Measurements from ENCODE around the gene ZMYND12.

Gene ZMYND12

DNA sequence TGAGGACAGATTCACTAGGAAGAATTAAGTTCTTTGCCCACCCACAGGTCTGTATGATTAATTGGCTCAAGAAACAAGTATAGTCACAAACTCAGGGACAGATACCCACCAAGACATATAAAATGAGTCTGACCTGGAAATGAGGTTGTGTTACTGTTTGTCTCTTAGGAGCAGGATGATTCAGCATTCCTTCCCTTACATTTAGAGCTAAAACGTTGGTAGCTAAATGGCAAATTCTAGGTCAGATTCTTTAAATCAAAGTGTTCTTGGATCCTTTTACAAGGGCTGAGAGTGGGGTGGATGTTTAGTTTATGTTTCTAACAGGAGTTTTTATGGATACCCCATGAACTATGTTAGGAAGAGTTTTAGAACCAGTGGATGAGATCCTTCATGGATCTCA lies 70.5 kb downstream of the ZMYND12 start:
- no peak for DNase-seq

DNA sequence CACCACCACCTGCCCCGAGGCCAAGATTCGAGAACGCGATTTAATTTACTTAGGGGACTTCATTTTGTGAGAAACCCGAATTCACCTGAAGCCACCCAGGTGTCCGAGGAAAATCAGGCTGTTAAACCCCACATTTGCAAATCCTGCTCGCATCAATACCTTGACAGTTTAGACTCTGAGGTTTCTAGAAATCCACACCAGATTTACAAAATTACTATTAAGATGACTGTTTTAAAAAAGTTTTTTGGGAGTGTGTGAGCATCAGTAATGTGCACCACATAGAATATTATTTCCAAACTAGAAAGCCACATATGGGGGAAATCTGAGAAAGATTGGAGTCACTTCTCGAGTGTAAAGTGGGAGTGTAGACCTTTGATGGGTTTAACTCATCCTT lies 74.5 kb downstream of the ZMYND12 start:
- no peak for DNase-seq

DNA sequence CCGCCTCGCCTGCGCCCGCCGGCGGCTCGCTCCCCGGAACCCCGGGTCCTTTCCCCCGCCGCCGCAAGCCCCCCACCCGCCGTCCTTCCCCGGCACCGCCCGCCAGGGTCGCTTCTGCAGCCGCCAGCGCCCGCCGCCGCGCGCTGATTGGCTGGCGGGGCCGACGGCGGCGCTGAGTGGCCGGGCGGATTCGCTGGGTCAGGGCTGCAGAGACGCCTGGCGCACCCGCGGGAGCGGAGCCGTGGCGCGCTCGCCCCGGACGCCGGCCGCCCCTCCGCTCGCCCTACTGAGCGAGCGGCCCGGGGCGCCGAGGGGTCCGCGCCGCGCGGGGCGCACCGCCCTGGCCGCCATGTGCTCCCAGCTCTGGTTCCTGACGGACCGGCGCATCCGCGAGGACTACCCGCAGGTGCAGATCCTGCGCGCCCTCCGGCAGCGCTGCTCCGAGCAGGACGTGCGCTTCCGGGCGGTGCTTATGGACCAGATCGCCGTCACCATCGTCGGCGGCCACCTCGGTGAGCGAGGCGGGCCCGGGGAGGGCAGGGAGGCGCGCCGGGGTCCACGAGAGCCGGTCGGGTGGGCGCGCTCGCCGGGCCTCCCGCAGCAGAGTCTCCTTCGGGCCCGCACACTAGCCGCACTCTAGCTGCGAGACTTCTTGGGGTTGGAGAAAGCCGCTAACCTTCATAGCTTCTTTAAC lies 75.1 kb downstream of the ZMYND12 start, which contains the start of gene RIMKLA:
Gene RIMKLA (plus strand): TSS at position 207 of the 694 bp plus-strand sequence. CDS start 143 bp downstream, at position 350.
- peak; percentile 21 for DNase-seq
